ENCODE data around the gene TMPRSS2.
"Not testable (repeated sequence)": the region's sequence is repeated elsewhere in the genome, so short reads cannot be mapped to it uniquely, and the experiment has no call there.

Gene TMPRSS2

DNA sequence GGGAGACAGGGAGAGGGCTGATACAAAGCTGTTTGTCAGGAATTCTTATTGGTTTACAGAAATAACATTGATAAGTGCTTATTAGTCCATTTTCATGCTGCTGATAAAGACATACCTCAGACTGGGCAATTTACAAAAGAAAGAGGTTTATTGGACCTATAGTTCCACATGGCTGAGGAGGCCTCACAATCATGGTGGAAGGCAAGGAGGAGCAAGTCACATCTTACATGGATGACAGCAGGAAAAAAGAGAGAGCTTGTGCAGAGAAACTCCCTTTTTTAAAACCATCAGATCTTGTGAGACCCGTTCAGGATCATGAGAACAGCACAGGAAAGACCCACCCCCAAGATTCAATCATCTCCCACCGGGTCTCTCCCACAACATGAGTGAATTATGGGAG lies 90.5 kb downstream of the TMPRSS2 start:
- not testable (repeated sequence) for DNase-seq (ENCODE audit: low read depth, low spot score); H3K4me3 ChIP-seq (ENCODE audit: low read length)
